WERI-Rb-1 (cell line): ENCODE data around the gene PPT2.

Source experiments
- DNase-seq: peaks from one replicate; pipeline ENCODE4 v3.0.0-alpha.2; 2020
- H3K27ac ChIP-seq: fragments of 250-450 bp; sonication (Bioruptor Pico); 2 replicates; pipeline ENCODE4 v1.5.1; 2020; ENCODE audit warnings: mild to moderate bottlenecking, moderate library complexity
- H3K27me3 ChIP-seq: fragments of 250-450 bp; sonication (Bioruptor Pico); 2 replicates; pipeline ENCODE4 v1.5.1; 2021; ENCODE audit warnings: mild to moderate bottlenecking, low read depth, moderate library complexity; ENCODE audit not compliant: insufficient read depth, severe bottlenecking
- H3K36me3 ChIP-seq: fragments of 250-450 bp; sonication (Bioruptor Pico); 2 replicates; pipeline ENCODE4 v1.5.1; 2020; ENCODE audit warnings: mild to moderate bottlenecking, moderate library complexity
- H3K4me3 ChIP-seq: 2 replicates; pipeline ENCODE4 v1.5.1; 2011; ENCODE audit warnings: low read depth, mild to moderate bottlenecking, control low read depth, low read length
- H3K9me3 ChIP-seq: fragments of 250-450 bp; sonication (Bioruptor Pico); 2 replicates; pipeline ENCODE4 v1.5.1; 2021; ENCODE audit warnings: mild to moderate bottlenecking, moderate library complexity; ENCODE audit not compliant: severe bottlenecking
- CTCF ChIP-seq: IDR thresholded peaks from 2 replicates; pipeline ENCODE4 v1.5.1; 2011; ENCODE audit warnings: low read depth, mild to moderate bottlenecking, control low read depth, inconsistent platforms, low read length

PPT2 gene

GRCh38 chr6:32156891-32157290 is 3.0 kb downstream of the PPT2 start:
- peaks cover 42% of the 10 kb centered on the region for H3K36me3 ChIP-seq
- H3K27ac ChIP-seq, result no peak overlapping the region
- H3K9me3 ChIP-seq, result no peaks in the 10 kb centered on the region
- no peak for TF ChIP-seq CTCF
- no peak for DNase-seq
- H3K4me3 ChIP-seq, result no peak overlapping the region
- no peaks in the 10 kb centered on the region for H3K27me3 ChIP-seq

- Histone ChIP-seq H3K36me3 (peaks cover 50% of the 10 kb centered on the region), H3K27ac (no peak overlapping the region), H3K9me3 (no peaks in the 10 kb centered on the region), H3K4me3 (no peak overlapping the region), H3K27me3 (no peaks in the 10 kb centered on the region)
- DNase-seq, result no peak
- no peak for TF ChIP-seq CTCF
Observed at GRCh38 chr6:32158052-32158451, 4.1 kb downstream of the PPT2 start.

DNA sequence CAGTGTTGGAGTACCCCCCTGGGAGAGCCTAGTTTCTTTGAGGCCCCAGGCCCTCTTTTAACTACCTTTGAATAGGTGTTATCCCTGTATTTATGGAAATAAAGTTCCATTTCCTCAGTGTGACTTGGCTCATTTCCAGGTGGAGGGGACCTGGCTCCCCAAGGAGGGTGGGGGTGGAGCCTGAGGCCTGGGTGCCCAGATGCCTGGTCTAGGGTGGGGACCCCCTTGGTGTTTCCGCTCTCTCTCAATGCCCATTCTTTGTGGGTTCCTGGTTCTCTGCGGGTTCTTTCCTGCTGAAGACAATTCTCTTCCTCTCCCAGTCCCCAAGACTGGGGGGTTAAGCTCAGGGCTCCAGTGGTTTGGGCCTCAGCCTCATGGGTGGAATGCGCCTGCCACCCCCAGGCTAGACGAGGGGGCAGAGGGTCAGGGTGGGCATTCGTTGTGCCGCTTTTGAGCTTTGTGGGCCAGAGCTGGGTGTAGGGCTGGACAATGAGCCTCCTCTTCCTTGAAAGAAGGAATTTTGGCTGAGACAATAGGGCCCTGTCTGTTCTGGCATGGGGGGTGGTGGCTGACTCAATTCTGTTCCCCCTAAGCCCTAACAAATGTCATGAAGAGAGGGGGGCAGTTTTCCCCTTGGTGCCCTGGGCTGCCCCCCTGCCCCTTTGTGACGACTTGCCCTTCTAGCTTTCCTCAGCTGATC is 9.8 kb downstream of the PPT2 start:
- no peaks in the 10 kb centered on the region for H3K27me3 ChIP-seq
- no peak overlapping the region for H3K27ac ChIP-seq

GRCh38 chr6:32164295-32164694 is 10.4 kb downstream of the PPT2 start, which contains the start of gene EGFL8:
Gene EGFL8 (plus strand): TSS chr6:32164595. CDS start chr6:32166166, 1,571 bp downstream.
- H3K36me3 ChIP-seq, result peaks cover 50% of the 10 kb centered on the region
- no peak within 1 kb of the TSS for H3K4me3 ChIP-seq
- H3K27ac ChIP-seq, result no peak within 1 kb of the TSS
- no peak for TF ChIP-seq CTCF
- no peaks in the 10 kb centered on the region for H3K27me3 ChIP-seq
- DNase-seq, result no peak
- no peaks in the 10 kb centered on the region for H3K9me3 ChIP-seq

More for the DNA sequence above, 9.8 kb downstream of the PPT2 start:
- no peaks in the 10 kb centered on the region for H3K9me3 ChIP-seq
- H3K36me3 ChIP-seq, result peaks cover 49% of the 10 kb centered on the region
- no peak overlapping the region for H3K4me3 ChIP-seq
- no peak for TF ChIP-seq CTCF
- DNase-seq, result no peak

DNA sequence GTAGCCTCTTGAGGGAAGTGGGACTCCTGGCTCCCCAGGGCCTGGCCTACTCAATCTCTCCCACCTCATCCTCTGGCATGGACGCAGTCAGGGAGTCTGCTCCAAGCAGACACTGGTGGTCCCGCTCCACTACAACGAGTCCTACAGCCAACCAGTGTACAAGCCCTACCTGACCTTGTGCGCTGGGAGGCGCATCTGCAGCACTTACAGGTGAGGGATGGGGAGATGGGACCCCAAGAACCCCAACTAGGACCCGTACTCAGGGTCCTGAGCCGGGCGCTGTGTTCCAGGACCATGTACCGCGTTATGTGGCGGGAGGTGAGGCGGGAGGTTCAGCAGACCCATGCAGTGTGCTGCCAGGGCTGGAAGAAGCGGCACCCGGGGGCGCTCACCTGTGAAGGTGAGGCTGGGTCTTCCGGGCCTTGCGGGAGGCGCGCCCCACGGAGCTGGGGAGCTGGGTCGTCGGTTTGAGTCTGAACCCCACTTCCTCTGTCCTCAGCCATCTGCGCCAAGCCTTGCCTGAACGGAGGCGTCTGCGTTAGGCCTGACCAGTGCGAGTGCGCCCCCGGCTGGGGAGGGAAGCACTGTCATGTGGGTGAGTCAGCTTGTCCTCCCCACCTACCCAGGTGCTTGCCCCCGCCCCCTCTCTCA is 12.6 kb downstream of the PPT2 start:
- TF ChIP-seq CTCF, result peak; percentile 68
- DNase-seq, result peak; percentile 67
- H3K27me3 ChIP-seq, result no peaks in the 10 kb centered on the region
- H3K4me3 ChIP-seq, result no peak overlapping the region
- peak overlapping the region; percentile 12; the same call in 1 of the 2 replicates for H3K27ac ChIP-seq
- no peaks in the 10 kb centered on the region for H3K9me3 ChIP-seq
- H3K36me3 ChIP-seq, result peaks cover 65% of the 10 kb centered on the region
